Left renal pelvis (tissue), 4 donors: ENCODE measurements around the gene ALOX5. TPM values are rescaled to one million over a fixed set of nuclear protein-coding genes. Genes with fewer than 3 reads are reported as not detected.
"Not testable (repeated sequence)": the region's sequence is repeated elsewhere in the genome, so short reads cannot be mapped to it uniquely, and the experiment has no call there.

ENCODE experiments used
- DNase-seq, 4 donors: peaks; one replicate each; pipeline ENCODE4 v3.0.0-alpha.2; 2013; ENCODE audit warnings: low read depth in 4 of 4, low spot score in 3 of 4
- polyA plus RNA-seq, 4 donors: library from polyadenylated mRNA; unstranded; fragments of 120-200 nt; gene quantifications; one replicate each; pipeline ENCODE4 v1.2.1, GENCODE V29; 2013; ENCODE audit not compliant: insufficient read length in 4 of 4

The ALOX5 gene
- polyA plus RNA-seq, 4 donors, result 2.0 to 7.7 (median 4.6) TPM

DNA sequence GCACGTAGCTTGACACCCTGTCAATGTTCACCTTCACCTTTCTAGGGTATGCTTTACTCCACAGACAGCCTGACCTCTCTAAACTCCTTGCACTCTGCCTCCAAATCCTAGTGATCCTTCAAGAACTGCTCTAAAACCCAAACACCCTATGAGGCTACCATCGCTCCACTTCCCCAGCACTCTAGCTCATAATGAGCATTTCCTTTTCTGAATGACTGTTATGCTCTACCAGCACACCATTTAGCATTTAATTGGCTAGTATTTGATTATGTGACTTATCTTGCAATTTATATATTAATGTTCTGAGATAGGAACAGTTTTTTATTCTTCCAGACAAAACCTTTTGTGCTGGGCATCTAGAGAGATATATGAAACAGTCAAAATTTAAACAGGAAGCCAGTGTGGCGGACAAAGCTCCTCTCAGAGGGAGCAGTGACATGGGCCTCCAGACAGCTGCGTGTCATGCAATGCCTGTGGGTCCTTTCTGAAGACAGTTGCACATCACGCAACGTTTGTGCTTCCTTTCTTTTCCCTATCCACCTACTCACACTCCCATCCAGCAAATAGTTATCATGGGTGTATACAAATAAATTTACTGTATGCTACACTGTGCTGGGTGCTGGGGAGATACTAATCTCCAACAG lies 86.3 kb downstream of the ALOX5 start:
- no peak for DNase-seq

DNA sequence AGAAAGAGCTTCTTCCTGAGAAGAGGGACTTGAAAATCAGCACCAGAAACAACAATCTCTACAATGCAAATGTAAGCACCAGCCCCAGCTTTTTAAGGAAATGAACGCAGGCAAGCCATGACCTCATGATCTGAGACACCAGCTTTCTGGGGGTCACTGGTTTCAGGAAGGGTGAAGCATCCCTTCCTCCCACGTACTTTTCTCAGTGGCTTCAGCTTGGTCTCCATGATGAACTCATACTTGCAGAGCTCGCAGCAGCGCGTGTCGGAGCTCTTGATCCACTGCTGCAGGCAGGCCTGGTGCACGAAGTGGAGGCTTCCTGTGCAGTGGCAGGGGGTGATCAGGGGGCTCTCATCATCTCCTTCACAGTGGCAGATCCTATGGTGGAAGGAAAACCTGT lies 87.0 kb downstream of the ALOX5 start:
- DNase-seq, result no peak

DNA sequence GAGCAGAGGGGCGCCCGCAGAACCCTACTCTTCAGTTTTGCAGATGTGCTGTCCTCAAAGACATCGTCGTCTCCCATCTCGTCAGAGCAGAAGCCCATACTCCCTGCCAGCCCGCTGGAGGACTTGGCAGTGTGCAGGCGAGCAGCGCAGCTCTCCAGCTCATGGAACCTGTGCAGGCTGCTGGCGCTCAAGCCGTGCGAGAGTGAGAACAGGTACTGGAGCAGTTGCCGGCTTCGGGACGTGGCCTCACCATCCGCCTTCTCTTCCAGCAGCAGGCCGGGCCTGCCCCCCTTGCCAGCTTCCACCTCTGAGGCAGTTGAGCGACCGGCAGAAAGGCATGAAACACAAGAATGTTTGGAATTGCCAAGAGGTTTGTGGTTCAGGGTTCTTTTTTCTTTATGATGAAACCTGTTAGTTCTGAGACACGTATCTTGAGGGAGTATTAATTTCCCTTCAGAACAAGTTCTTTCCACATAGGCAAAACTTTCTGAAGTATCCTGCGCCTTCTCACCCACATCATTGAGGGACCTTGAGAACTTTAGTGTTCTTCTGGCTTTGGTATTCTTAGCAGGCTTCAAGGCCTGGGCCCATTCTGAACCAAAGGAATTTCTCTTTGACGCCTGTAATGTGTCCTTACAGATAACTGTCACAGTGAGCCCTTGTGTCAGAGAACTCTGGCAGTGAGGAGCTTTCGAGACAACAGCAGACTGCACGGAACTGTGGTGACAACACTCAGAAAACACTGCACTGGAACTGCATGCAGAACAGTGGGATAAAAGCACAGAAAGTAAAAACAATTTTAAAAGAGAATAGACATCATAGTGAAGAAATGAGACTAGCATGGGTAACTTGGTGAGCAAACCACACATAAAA lies 89.5 kb downstream of the ALOX5 start:
- DNase-seq, result no peak

DNA sequence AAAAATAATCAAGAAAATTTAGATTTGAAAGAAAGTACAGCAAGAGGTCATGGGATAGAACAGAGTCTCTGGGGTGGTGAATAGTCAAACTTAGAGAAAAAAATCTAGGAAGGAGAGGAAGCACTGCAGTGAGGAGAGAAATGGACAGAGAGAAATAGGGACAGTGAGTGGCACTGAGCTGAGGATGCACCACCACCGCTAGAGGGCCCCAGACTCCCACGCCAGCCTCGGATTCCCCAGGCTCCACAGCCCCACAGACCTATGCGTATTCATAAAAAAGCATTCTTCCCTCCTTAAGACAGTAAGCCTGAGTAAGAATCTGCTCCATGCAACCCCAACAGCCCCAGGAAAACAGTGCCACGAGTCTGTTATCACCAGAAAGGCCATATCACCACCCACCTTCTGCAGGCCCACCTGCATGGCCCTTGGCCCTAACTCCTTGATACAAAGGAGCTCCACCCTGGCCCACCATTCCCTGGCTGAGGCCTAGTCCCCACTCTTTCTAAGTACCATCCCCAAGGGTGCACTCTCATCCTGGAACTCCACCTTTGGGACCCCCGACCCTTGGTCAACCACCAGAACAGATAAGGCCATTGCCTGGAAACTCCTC lies 91.0 kb downstream of the ALOX5 start:
- peak in 2 of 4 donors; percentile 34 to 44 for DNase-seq

DNA sequence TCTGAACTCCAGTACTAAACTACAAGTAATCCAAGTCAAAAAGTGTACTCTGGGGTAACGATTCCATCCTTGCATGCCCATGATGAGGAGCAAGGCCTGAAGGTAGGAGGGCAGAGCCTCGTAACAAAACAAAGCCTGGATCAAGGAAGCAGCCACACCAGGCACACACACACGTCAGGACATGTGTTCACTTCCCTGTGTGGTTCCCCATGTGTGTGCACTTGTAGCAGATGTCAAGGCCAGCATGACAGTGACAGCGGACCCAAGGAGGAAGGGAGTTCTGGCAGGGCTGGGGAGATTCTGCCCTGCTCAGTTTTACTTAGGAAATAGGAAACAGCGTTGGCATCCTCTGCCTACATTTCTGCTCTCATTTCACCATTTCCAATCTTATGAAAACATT lies 92.8 kb downstream of the ALOX5 start:
- DNase-seq, result no peak

DNA sequence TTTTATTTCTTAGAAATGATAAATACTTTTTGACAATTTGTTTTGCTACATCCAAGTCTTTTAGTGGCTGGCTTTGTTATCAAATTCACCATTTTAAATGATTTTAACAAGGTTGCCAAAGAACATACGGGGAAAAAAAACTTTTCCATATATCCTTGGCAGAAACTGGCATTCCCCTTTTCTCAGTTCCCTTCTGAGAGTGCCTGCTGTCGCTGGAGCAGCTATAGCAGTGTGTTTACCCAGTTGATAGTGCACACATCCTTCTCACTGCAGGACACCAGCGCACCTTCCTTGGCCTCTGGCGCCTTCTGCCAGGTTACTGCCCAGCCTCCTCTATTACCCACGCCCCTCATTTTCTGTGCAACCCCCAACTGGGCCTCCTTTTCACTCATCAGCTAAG lies 94.1 kb downstream of the ALOX5 start:
- no peak for DNase-seq

DNA sequence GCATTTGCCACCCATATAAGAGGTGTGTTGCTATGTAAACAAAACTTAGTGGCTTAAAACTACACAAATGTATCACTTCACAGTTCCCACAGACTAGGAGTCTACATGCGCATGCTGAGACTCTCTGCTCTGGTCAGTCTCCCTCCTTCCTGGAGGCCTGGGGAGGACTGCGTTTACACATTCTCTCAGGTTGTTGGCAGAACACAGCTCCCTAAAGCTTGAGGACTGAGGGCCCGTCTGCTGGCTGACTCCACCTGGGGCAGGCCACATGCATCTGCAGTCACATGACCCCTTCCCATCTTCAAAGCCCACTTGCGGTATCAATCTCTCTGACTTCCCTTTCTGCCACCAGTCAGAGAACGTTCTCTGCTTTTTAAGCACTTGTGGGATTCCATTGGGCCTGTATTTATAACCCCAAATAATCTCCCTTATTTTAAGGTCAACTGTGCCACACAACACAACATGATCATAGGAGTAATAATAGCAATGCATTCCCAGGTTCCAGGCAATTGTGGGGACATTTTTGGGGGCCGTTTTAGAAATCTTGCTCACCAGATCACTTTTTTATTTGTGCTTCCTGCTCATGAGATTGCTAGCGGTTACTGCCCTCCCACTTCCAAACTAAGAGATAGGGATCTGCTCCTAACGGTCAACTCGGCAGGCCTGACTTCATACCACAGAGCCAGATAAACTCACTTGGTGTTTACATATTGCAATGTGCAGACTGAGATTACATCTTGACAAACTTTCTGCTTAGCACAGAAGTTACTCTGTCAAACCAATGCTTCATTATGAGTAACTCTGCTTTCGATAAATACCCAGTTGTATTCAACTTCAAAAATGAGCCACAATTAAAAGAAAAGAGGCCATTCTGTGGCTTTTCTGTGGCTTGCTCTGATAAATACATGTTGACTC lies 96.3 kb downstream of the ALOX5 start:
- DNase-seq, result no peak

DNA sequence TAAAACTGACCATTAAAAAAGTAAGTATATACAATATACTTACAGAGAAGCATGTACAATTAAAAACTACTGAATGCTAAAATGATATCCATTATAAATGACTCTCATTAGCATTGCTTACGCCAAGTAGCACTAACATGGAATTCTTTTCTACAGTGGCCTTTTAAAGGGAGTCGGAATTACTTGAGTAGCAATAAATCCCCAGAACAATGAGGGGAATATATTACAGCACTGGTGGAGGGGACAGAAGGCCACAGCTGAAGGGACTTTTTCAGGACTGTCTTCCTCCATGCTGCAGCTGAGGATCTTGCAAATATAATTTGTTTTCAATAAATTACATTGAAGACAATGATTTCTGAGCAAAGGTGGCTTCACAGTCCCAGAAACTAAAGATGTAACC lies 97.0 kb downstream of the ALOX5 start:
- no peak for DNase-seq

DNA sequence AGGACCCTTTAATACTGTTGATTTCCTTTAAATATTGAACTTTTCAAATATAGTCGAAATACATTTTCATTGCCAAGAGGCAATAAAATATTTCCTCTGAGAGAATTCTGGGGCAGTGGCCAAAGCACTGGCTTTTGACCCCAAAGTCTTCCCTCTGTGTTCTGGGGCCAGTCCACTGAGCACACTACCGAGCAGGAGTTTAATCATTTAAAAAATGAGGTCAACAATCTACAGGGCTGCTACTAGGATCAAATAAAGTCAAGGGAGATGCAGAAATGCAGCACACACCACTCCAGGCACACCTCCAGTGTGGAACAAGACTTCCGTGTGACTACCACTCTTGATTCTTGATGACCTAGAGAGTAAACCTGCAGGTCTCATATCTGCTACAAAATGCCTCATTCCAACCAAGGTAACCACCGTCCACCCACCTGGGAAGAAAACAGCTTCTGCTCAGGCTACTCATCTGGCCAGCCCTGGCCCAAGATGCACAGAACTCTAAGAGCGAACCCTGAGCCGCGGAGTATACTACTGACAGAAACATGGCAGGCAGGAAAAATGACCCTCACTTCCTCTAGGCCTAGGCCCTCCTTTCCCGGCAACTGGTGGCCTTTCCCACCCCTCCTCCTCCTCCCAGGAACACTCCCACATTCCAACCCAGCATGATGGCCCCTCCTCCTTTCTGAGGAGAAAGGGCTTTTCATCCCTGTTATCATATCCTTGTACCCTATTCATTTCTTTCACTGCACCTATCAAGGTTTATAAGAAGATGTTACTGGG lies 97.7 kb downstream of the ALOX5 start:
- DNase-seq, result no peak

DNA sequence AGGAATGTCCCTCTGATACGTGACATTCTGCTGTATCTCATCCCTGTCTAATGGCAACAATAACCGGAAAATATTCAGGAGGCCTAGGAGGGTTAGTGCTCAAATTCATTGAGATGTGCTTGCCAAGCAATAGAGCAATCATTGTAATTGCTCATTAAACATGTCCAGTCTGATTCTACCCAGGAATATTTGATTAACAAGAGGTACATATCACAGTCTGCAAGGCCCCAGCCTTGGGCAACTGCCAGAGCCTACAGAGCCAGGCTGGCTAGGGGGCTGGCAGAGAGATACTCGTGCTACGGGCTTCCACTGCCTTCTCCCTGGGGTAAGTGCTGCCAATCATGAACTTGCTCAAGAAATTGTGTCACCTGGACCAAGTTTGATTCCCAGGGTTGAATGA lies 99.1 kb downstream of the ALOX5 start:
- no peak for DNase-seq

DNA sequence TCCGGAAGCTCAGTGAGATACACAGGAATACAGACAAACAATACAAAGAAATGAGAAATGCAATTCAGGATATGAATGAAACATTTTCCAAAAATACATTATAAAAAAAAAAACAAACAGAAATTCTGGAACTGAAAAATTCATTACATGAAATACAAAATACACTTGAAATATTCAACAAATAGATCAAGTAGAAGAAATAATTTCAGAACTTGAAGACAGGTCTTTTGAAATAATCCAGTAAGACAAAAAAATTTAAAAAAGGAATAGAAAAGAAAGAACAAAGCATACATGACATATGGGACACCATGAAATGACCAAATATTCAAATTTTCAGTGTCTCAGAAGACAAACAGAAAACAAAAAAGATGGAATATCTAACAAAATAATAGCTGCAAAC lies 102.5 kb downstream of the ALOX5 start:
- no peak for DNase-seq

DNA sequence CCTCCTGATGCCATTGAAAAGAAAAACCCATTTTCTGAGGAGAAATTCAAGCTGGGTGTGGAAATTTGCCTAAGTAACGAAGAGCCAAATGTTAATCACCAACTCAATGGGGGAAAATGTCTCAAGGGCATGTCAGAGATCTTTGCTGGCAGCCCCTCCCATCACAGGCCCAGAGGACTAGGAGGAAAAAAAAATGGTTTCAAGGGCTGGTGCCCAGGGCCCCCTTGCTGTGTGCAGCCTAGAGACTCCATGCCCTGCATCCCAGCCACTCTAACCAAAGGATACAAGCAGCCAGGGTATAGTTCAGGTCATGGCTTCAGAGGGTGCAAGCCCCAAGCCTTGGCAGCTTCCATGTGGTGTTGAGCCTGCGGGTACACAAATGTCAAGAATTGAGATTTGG lies 106.3 kb downstream of the ALOX5 start:
- DNase-seq, result no peak

DNA sequence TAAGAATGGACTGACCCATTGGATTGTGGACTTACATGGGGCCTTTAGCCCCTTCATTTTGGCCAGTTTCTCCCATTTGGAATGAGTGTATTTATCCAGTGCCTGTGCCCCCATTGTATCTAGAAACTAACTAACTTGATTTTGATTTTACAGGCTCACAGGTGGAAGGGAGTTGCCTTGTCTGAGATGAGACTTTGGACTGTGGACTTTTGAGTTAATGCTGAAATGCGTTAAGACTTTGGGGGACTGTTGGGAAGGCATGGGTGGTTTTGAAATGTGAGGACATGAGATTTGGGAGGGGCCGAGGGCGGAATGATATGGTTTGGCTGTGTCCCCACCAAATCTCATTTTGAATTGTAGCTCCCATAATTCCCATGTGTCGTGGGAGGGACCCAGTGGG lies 107.1 kb downstream of the ALOX5 start:
- DNase-seq, result not testable (repeated sequence)

DNA sequence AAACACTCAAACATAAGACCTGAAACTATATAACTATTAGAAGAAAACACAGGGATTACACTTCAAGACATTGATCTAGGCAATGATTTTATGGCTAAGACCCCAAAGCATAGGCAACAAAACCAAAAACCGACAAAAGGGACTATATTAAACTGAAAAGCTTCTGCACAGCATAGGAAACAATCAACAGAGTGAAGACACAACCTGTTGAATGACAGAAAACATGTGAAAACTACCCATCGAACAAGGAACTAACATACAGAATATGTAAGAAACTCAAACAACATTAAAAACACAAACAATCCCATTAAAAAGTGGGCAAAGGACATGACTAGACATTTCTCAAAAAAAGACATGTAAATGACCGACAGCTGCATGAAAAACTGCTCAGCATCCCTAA lies 109.0 kb downstream of the ALOX5 start:
- DNase-seq, result no peak

DNA sequence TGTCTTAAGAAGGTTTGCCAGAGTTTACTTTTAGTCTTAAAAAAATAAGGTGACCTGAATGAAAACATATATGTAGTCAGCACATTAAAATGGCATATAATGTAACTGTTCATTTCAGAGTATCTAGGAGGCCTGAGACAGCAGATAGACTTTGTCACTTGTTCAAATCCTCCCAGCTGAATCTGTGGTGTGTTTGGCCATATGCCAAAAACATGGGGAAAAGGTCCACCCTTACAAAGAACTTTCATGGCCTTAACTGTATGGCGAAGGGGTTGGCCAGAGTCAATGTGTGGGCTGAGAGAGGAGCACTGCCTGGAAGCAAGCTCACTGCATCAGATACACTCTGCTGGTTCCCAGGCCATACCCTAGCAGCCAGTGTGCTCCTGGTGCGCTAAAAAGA lies 113.7 kb downstream of the ALOX5 start:
- no peak for DNase-seq

DNA sequence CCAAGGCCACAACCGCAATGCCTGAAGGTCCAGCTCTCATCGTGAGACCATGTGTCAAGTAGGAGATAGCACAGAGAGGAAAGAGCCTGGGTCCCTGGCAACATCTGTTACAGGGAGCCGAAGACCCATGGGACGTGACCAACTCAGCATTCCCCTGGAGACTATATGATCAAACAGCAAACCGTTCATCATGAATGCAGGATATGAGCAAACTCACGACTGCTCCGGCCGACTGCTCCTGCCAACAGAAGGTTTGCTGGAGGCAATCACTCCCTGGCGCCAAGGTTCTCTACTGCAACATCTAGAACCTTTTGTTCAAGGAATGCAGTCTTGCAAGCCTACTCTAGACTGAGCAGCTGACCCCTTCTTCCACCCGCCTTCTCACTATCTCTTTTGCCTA lies 114.3 kb downstream of the ALOX5 start:
- no peak for DNase-seq

DNA sequence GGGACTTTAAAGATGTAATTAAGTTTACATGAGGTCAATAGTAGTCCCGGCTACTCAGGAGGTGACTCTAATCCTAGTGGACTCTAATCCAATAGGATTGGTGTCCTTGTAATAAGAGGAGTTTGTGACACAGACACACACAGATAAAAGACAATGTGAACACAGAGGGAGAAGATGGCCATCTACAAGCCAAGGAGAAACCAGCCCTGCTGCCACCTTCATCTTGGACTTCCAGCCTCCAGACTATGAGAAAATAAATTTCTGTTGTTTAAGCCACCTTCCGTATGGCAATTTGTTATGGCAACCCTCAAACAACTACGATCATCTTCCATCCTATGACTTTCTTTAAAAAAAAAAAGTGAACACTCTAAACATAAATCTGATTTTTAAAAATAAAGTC lies 116.3 kb downstream of the ALOX5 start:
- no peak for DNase-seq

DNA sequence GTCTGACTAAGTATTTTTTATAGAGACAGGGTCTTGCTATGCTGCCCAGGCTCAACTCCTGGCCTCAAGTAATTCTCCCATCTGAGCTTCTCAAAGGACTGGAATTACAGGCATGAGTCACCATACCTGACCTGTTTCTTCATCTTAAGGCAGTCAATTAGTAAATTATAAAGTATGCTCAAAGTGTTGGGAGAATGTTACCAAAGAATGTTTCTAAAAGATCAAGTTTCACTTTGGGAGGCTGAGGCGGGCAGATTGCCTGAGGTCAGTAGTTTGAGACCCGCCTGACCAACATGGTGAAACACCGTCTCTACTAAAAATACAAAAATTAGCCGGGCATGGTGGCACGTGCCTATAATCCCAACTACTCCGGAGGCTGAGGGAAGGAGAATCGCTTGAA lies 117.0 kb downstream of the ALOX5 start:
- DNase-seq, result no peak
